HepG2 (cell line): Measurements from ENCODE around the gene CPED1. TPM values are rescaled to one million over a fixed set of nuclear protein-coding genes. Genes with fewer than 3 reads are reported as not detected.

Experiments
- DRAP1 ChIP-seq: IDR thresholded peaks from 2 replicates; pipeline ENCODE4 v1.6.1; 2016; ENCODE audit warnings: missing genetic modification reagents, missing compliant biosample characterization
- NFKB2 ChIP-seq: sonication (generic); formaldehyde crosslinking; IDR thresholded peaks from 2 replicates; pipeline ENCODE4 v1.4.0; 2020; ENCODE audit warnings: missing genetic modification reagents, borderline replicate concordance
- ZBTB40 ChIP-seq, 2 experiments: fragments of 450-650 bp in 1 of 2; sonication (generic) in 1 of 2; formaldehyde crosslinking in 1 of 2; IDR thresholded peaks; 2 replicates each; pipeline versions ENCODE4 v1.6.1 to v1.8.0; 2016 to 2022; ENCODE audit warnings: antibody characterized with exemption in 1 of 2, mild to moderate bottlenecking in 1 of 2, missing genetic modification reagents in 1 of 2
- ZNF230 ChIP-seq: sonication (generic); formaldehyde crosslinking; IDR thresholded peaks from 2 replicates; pipeline ENCODE4 v1.4.0; 2020; ENCODE audit warnings: mild to moderate bottlenecking, missing genetic modification reagents
- ZNF567 ChIP-seq: sonication (generic); formaldehyde crosslinking; IDR thresholded peaks from 2 replicates; pipeline ENCODE4 v1.8.1; 2023; ENCODE audit warnings: mild to moderate bottlenecking, missing genetic modification reagents, borderline replicate concordance
- polyA plus RNA-seq, 8 experiments: library from polyadenylated mRNA; depleted of rRNA in 3 of 8; stranded (reverse) in 7 of 8; unstranded in 1 of 8; fragments of >200 nt; fragmentation: Illumina TruSeq in 4 of 8; extraction: Trizol in 4 of 8; gene quantifications; 2 replicates each; pipeline versions ENCODE4 v1.2.1 to v1.2.3, GENCODE V29; 2011 to 2016; ENCODE audit warnings: low read depth in 4 of 8, missing spikeins in 1 of 8, mixed read lengths in 1 of 8; ENCODE audit not compliant: insufficient read depth in 1 of 8
- total RNA-seq, 5 experiments: library from RNA; depleted of rRNA; stranded (reverse); fragments of >200 nt; fragmentation: Illumina TruSeq; extraction: Trizol; gene quantifications; 2 replicates each; pipeline ENCODE4 v1.2.3, GENCODE V29; 2016; ENCODE audit warnings: low read depth in 1 of 5

Gene CPED1
- total and polyA plus RNA-seq, 2 of the 13 experiments (the other 11 are each of a cell fraction or from before 2014, with no cell fraction given) = 11.5 to 27.0 TPM

- TF ChIP-seq ZBTB40 (IDR thresholded peaks at IDR 0.05) = no peak
- TF ChIP-seq ZBTB40 (CRISPR knock-in tag; IDR thresholded peaks at IDR 0.05) = no peak
- TF ChIP-seq ZNF230 = no peak
- no peak for TF ChIP-seq NFKB2 (CRISPR knock-in tag)
- no peak for TF ChIP-seq DRAP1 (CRISPR knock-in tag)
- TF ChIP-seq ZNF567 (CRISPR knock-in tag) = no peak
Measured at GRCh38 chr7:120939345-120939744, 49.2 kb upstream of the CPED1 start (continued).
